ENCODE data around the gene GATA6. TPM values are rescaled to one million over a fixed set of nuclear protein-coding genes. Genes with fewer than 3 reads are reported as not detected.
"Not testable (repeated sequence)": the region's sequence is repeated elsewhere in the genome, so short reads cannot be mapped to it uniquely, and the experiment has no call there.

Gene GATA6
- total RNA-seq, 1 experiment from 2014 or later, result 8.4 TPM

DNA sequence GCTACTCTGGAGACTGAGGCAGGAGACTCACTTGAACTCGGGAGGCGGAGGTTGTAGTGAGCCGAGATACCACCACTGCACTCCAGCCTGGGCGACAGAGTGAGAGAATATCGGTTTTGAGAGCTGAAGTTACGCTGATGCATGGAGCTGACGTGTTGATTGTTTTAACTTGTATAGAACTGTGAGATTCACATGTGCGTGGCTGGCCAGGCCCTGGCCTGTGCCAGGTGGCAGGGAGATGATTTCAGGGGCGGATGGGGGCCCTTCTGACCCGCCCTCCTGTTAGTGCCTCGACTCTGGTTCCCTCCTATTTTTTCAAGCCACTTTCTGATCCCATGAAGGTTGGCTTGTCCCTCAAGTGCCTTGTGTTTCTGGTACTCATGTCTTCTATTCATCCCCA is 25.7 kb downstream of the GATA6 start:
- in situ Hi-C loops (cut with HindIII; ENCODE audit: low pct_unique_long_range_greater_than_20kb, low sequenced_read_pairs), result no loop called here
- DNase-seq (ENCODE audit: low read depth), result no peak

DNA sequence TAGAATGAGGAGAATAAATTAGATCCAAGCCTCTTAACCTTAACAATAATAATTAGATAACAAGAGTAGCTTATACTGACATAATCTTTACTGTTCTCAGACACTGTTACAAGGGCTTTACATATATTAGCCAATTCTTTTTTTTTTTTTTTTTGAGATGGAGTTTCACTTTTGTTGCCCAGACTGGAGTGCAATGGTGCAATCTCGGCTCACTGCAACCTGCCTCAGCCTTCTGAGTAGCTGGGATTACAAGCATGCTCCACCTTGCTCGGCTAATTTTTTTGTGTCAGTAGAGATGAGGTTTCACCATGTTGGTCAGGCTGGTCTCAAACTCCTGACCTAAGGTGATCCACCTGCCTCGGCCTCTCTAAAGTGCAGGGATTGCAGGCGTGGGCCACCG is 27.6 kb downstream of the GATA6 start:
- in situ Hi-C loops (cut with HindIII; ENCODE audit: low pct_unique_long_range_greater_than_20kb, low sequenced_read_pairs); DNase-seq (ENCODE audit: low read depth): not testable (repeated sequence)

- in situ Hi-C loops (cut with HindIII; ENCODE audit: low pct_unique_long_range_greater_than_20kb, low sequenced_read_pairs), result no loop called here
Measured at GRCh38 chr18:22197668-22198067, 28.3 kb downstream of the GATA6 start.

DNA sequence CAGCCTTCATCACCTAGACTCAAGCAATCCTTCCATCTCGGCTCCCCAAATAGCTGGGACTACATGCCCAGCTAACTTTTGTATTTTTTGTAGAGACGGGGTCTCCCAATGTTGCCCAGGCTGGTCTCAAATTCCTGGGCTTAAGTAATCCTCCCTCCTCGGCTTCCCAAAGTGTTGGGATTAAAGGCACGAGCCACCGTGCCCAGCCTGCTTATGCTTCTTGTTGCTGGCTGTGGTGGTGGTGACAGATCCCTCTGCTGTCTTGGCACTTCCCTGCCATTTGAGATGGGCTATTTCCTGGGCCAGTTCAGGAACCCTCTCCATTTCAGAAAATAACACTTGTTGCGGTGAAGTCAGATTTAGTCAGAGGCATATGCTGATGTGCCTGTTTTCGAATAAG is 28.8 kb downstream of the GATA6 start:
- DNase-seq (ENCODE audit: low read depth), result no peak
- in situ Hi-C loops (cut with HindIII; ENCODE audit: low pct_unique_long_range_greater_than_20kb, low sequenced_read_pairs), result no loop called here

More at GRCh38 chr18:22197668-22198067, 28.3 kb downstream of the GATA6 start:
- DNase-seq (ENCODE audit: low read depth), result no peak

DNA sequence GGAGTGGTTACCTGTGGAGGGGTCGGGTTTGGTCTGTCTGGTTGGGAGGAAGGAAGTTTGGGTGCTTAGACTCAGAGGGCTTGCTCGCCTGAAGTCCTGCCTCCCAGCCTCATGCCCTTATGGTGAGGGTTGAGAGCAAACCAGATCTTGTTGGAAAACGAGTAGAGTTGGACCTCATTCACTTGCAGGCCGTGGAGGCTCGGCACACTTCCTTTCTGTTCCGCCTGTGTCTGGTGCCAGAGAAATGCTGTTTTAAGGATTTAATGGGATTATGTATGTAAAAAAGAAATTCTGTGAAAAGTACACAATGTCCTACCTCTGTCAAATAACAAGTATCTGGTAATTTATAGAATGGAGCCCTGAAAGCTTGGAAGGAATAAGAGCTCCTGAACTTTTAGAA is 29.6 kb downstream of the GATA6 start:
- no peak for DNase-seq (ENCODE audit: low read depth)
- in situ Hi-C loops (cut with HindIII; ENCODE audit: low pct_unique_long_range_greater_than_20kb, low sequenced_read_pairs), result no loop called here

GRCh38 chr18:22200611-22201225 is 31.3 kb downstream of the GATA6 start:
- in situ Hi-C loops (cut with HindIII; ENCODE audit: low pct_unique_long_range_greater_than_20kb, low sequenced_read_pairs), result no loop called here
- DNase-seq (ENCODE audit: low read depth), result no peak

DNA sequence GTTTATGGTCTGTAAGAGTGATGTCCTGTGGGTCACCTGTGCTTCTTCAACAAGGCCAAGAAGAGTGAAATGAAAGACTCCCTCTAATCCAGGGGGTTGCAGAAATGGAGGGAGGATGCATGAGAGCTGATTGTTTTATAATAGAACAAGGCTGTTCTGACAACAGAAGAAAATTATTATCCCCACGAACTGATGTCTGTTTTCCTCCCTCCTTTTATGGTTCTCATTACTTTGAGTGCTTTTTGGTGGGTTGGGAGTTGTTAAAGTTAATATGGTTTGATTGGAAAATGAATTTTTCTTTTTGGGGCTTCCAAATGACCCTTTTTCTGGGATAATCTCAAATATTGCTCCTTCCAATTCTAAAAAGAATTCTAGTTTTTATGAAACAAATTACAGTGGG is 33.6 kb downstream of the GATA6 start:
- DNase-seq (ENCODE audit: low read depth), result no peak
- in situ Hi-C loops (cut with HindIII; ENCODE audit: low pct_unique_long_range_greater_than_20kb, low sequenced_read_pairs), result no loop called here

- in situ Hi-C loops (cut with HindIII; ENCODE audit: low pct_unique_long_range_greater_than_20kb, low sequenced_read_pairs), result no loop called here
- peak; percentile 12 for DNase-seq (ENCODE audit: low read depth)
Measured at GRCh38 chr18:22203536-22204213, 34.3 kb downstream of the GATA6 start.

DNA sequence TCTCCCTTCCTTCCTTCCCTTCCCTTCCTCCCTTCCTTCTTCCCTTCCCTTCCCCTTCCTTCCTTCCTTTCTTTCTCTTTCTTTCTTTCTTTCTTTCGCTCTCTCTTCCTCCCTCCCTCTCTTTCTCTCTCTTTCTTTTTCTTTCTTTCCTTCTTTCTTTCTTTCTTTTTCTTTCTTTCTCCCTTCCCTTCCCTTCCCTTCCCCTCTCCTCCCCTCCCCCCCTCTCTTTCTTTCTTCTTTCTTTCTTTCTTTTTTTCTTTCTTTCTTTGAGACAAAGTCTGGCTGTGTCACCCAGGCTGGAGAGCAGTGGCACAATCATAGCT is 34.8 kb downstream of the GATA6 start:
- no peak for DNase-seq (ENCODE audit: low read depth)
- in situ Hi-C loops (cut with HindIII; ENCODE audit: low pct_unique_long_range_greater_than_20kb, low sequenced_read_pairs), result no loop called here

GRCh38 chr18:22204996-22205395 is 35.6 kb downstream of the GATA6 start:
- in situ Hi-C loops (cut with HindIII; ENCODE audit: low pct_unique_long_range_greater_than_20kb, low sequenced_read_pairs), result no loop called here

DNA sequence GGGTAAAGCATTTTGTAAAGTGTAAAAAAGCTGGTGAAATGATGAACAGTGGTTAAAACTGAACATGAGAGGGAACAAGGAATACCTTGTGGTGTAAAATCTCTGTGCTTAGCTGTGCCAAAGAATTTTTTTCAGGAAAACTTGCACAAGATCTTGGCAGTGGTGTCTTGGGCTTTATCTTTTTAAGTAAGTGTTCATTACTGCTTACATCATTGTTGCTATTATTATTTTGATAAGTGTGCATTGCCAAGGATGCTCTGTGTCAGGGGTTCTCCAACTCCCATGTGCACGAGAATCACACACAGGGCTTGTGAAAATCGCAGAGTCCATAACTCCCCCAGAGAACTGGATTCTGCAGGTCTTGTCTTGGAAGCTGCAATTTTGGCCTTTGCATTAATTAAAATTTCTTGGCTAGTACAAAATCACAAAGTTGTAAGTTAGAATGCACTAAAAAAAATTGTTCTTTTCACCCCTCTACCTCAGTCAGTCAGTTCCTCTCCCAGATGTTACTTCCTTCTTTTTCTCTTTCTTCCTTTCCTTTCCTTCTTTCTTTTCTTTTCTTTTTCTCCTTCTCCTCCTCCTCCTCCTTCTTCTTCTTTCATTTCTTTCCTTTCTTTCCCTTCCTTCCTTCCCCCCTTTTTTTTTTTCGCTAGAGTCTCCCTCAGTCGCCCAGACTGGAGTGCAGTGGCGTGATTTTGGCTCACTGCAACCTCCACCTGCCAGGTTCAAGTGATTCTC is 37.8 kb downstream of the GATA6 start:
- in situ Hi-C loops (cut with HindIII; ENCODE audit: low pct_unique_long_range_greater_than_20kb, low sequenced_read_pairs), result no loop called here
- no peak for DNase-seq (ENCODE audit: low read depth)

More at GRCh38 chr18:22204996-22205395, 35.6 kb downstream of the GATA6 start:
- DNase-seq (ENCODE audit: low read depth), result no peak

- DNase-seq (ENCODE audit: low read depth), result peak; percentile 88
- in situ Hi-C loops (cut with HindIII; ENCODE audit: low pct_unique_long_range_greater_than_20kb, low sequenced_read_pairs), result loop anchor here (10.0 kb wide), 1 partner anchor 354 kb away; no protein-coding TSS in a partner anchor
Measured at GRCh38 chr18:22210311-22210754, 40.9 kb downstream of the GATA6 start.

GRCh38 chr18:22211657-22212056 is 42.3 kb downstream of the GATA6 start:
- in situ Hi-C loops (cut with HindIII; ENCODE audit: low pct_unique_long_range_greater_than_20kb, low sequenced_read_pairs), result loop anchor here (10.0 kb wide), 1 partner anchor 353 kb away; no protein-coding TSS in a partner anchor
- DNase-seq (ENCODE audit: low read depth), result no peak

GRCh38 chr18:22213333-22213973 is 44.1 kb downstream of the GATA6 start:
- DNase-seq (ENCODE audit: low read depth), result peak; percentile 90
- in situ Hi-C loops (cut with HindIII; ENCODE audit: low pct_unique_long_range_greater_than_20kb, low sequenced_read_pairs), result loop anchor here (10.0 kb wide), 1 partner anchor 351 kb away; no protein-coding TSS in a partner anchor

DNA sequence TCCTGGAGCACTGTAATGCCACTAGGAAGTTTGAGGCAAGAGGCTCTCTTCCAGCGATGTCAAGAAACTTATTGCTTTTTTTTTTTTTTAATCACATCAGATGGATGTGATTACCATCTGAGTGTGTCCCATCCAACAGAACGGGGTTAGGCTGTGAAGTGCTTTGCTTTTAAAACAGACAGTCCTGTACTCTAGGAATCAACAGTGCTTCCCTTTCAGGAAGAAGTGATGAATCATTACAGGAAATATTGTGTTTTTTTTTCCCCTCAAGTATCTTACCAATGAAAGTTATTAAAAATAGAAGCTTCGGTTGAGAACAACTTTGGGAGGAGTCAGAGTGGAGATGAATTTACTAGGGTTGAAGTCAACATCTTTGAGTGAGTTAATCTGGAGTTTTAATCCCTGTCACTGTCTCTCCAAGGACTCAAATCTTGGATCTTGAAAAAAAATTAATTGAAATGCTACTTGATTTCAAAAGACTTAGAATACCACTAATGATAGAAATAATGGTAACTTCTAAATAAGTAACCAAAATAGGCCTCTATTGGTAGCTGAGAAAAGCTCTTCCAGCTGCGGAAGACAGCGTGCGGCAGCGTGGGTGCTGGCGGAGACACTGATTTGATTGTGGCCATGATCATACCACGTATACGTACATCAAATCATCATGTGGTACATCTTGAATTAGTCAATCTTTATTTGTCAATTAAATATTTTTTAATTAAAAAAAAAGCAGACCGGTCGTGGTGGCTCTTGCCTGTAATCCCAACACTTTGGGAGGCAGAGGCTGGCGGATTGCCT is 45.5 kb downstream of the GATA6 start:
- peak; percentile 15 for DNase-seq (ENCODE audit: low read depth)
- in situ Hi-C loops (cut with HindIII; ENCODE audit: low pct_unique_long_range_greater_than_20kb, low sequenced_read_pairs), result loop anchor here (10.0 kb wide), 1 partner anchor 350 kb away; no protein-coding TSS in a partner anchor

DNA sequence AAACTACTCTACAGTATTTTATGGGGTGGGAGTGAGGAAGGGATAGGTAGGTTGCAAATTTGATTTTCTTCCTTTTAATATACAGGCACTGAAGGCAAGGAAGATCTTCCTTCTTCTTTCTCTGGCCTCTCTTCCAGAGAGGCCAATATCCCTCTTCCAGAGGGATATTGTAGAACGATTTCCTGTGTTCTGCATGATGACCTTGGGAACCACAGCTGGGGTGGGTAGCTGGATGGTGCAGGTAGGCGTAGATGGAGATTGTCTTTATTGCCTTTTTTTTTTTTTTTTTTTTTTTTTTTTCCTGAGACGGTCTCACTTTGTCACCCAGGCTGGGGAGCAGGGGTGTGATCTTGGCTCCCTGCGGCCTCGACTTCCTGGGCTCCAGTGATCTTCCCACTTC is 49.4 kb downstream of the GATA6 start:
- no peak for DNase-seq (ENCODE audit: low read depth)
- in situ Hi-C loops (cut with HindIII; ENCODE audit: low pct_unique_long_range_greater_than_20kb, low sequenced_read_pairs), result loop anchor here (10.0 kb wide), 1 partner anchor 346 kb away; no protein-coding TSS in a partner anchor

- in situ Hi-C loops (cut with HindIII; ENCODE audit: low pct_unique_long_range_greater_than_20kb, low sequenced_read_pairs), result loop anchor here (10.0 kb wide), 1 partner anchor 345 kb away; no protein-coding TSS in a partner anchor
- peak; percentile 50 for DNase-seq (ENCODE audit: low read depth)
Measured at GRCh38 chr18:22219568-22220355, 50.4 kb downstream of the GATA6 start.

Measured in Caki2 (cell line).